ENCODE results near the gene PPIL1.

The PPIL1 gene

GRCh38 chr6:36874443-36875249, at the start of gene PPIL1:
TSS of gene PPIL1 (minus strand) at chr6:36874803. CDS start at chr6:36874772, 31 bp downstream.
- no peaks in the 10 kb centered on the region for H3K27me3 ChIP-seq (ENCODE audit: control insufficient read depth, insufficient read depth, low read length)
- H3K9me3 ChIP-seq (ENCODE audit: control insufficient read depth, insufficient read depth, low read length) = no peaks in the 10 kb centered on the region
- peak within 1 kb of the TSS; percentile 98 for H3K9ac ChIP-seq (ENCODE audit: low read depth, low read length)
- H3K36me3 ChIP-seq (ENCODE audit: control insufficient read depth, insufficient read depth, low read length) = no peaks in the 10 kb centered on the region
- peak within 1 kb of the TSS; percentile 94 for H3K4me3 ChIP-seq (ENCODE audit: low read depth, low read length)
- peaks cover 3% of the 10 kb centered on the region for H3K4me1 ChIP-seq (ENCODE audit: control insufficient read depth, insufficient read depth, low read length)

- H3K4me3 ChIP-seq (ENCODE audit: low read depth, low read length) = no peak overlapping the region
- no peak overlapping the region for H3K9ac ChIP-seq (ENCODE audit: low read depth, low read length)
- no peaks in the 10 kb centered on the region for H3K4me1 ChIP-seq (ENCODE audit: control insufficient read depth, insufficient read depth, low read length)
- H3K27me3 ChIP-seq (ENCODE audit: control insufficient read depth, insufficient read depth, low read length) = no peaks in the 10 kb centered on the region
- H3K36me3 ChIP-seq (ENCODE audit: control insufficient read depth, insufficient read depth, low read length) = no peaks in the 10 kb centered on the region
- H3K9me3 ChIP-seq (ENCODE audit: control insufficient read depth, insufficient read depth, low read length) = no peaks in the 10 kb centered on the region
These were observed 49.5 kb upstream of the PPIL1 start for GRCh38 chr6:36924131-36924530.

DNA sequence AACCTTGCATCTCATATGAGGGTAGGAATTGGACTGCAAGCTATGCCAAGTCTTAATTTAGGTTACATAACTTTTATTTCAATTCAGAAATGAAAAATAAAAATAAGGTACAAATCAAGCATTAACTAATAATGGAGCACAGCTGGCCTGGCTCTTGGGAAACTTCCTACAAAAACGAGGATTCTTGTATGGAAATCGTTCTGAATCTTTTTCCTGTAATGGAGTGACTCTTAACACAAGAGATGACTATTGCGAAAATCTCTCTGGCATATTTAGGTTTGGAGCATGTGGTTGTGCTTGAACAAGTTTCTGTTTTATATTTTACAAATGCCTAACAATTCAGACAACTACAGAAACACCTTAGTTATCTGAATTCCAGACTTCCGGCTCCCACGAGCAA, 45.9 kb upstream of the PPIL1 start:
- no peaks in the 10 kb centered on the region for H3K36me3 ChIP-seq (ENCODE audit: control insufficient read depth, insufficient read depth, low read length)
- H3K4me3 ChIP-seq (ENCODE audit: low read depth, low read length) = no peak overlapping the region
- H3K9me3 ChIP-seq (ENCODE audit: control insufficient read depth, insufficient read depth, low read length) = no peaks in the 10 kb centered on the region
- H3K9ac ChIP-seq (ENCODE audit: low read depth, low read length) = no peak overlapping the region
- no peaks in the 10 kb centered on the region for H3K27me3 ChIP-seq (ENCODE audit: control insufficient read depth, insufficient read depth, low read length)
- H3K4me1 ChIP-seq (ENCODE audit: control insufficient read depth, insufficient read depth, low read length) = no peaks in the 10 kb centered on the region

GRCh38 chr6:36920049-36920448, 45.4 kb upstream of the PPIL1 start:
- Histone ChIP-seq H3K4me1 (ENCODE audit: control insufficient read depth, insufficient read depth, low read length) (no peaks in the 10 kb centered on the region), H3K36me3 (ENCODE audit: control insufficient read depth, insufficient read depth, low read length) (no peaks in the 10 kb centered on the region), H3K4me3 (ENCODE audit: low read depth, low read length) (no peak overlapping the region), H3K27me3 (ENCODE audit: control insufficient read depth, insufficient read depth, low read length) (no peaks in the 10 kb centered on the region), H3K9me3 (ENCODE audit: control insufficient read depth, insufficient read depth, low read length) (no peaks in the 10 kb centered on the region), H3K9ac (ENCODE audit: low read depth, low read length) (no peak overlapping the region)

DNA sequence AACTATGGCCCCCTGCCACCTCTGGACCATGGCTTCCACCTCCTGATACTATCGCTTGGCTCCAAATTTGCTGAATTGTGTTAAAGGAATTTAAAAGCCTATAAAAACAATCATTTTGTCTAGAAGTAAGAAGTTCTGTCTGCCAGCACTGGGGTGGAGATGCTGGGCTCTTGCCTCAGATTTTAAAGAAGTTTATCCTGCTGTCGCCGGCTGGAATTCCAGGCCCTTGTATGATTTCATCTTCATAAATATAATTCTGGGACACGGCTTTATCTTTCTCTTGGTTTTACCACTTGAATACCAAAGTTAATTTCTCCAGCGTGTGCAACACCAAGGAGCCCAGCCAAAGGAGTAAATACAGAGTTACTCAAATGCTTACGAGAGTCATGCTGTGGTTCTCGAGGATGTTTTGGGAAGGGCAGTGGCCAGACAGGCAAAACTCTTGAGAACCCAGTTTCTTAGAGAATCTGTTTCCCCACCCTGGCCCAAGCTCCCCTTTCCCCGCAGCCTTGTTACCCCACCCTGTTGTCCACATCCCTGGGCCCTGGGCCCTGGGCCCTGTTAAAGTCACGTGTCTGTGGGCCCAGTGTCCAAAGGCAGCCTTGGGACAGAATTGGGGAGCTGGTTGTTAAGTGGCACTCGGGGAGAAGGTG, 43.1 kb upstream of the PPIL1 start:
- Histone ChIP-seq H3K9ac (ENCODE audit: low read depth, low read length) (no peak overlapping the region), H3K4me3 (ENCODE audit: low read depth, low read length) (no peak overlapping the region), H3K4me1 (ENCODE audit: control insufficient read depth, insufficient read depth, low read length) (peaks cover 2% of the 10 kb centered on the region), H3K36me3 (ENCODE audit: control insufficient read depth, insufficient read depth, low read length) (no peaks in the 10 kb centered on the region), H3K9me3 (ENCODE audit: control insufficient read depth, insufficient read depth, low read length) (no peaks in the 10 kb centered on the region), H3K27me3 (ENCODE audit: control insufficient read depth, insufficient read depth, low read length) (no peaks in the 10 kb centered on the region)

- Histone ChIP-seq H3K9ac (ENCODE audit: low read depth, low read length) (no peak overlapping the region), H3K4me3 (ENCODE audit: low read depth, low read length) (no peak overlapping the region), H3K9me3 (ENCODE audit: control insufficient read depth, insufficient read depth, low read length) (no peaks in the 10 kb centered on the region), H3K27me3 (ENCODE audit: control insufficient read depth, insufficient read depth, low read length) (no peaks in the 10 kb centered on the region), H3K4me1 (ENCODE audit: control insufficient read depth, insufficient read depth, low read length) (peaks cover 2% of the 10 kb centered on the region), H3K36me3 (ENCODE audit: control insufficient read depth, insufficient read depth, low read length) (no peaks in the 10 kb centered on the region)
These were observed 41.5 kb upstream of the PPIL1 start for GRCh38 chr6:36916126-36916525.

DNA sequence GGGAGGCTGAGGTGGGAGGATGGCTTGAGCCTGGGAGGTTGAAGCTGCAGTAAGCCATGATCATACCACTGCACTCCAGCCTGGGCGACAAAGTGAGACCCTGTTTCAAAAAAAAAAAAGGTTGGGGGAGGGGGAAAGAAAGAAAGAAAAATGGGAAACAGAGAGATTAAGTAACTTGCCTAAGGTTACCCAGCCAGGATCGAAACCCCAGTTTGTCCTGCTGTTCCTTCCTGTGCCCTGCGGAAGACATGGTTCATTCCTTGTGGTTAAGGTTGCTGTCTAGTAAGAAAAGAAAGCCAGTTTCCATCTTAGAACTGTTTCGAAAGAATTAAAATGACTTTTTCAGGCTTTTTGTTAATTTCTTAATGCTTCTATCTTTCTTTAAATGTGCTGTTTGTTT, 41.0 kb upstream of the PPIL1 start:
- Histone ChIP-seq H3K27me3 (ENCODE audit: control insufficient read depth, insufficient read depth, low read length) (no peaks in the 10 kb centered on the region), H3K36me3 (ENCODE audit: control insufficient read depth, insufficient read depth, low read length) (no peaks in the 10 kb centered on the region), H3K4me1 (ENCODE audit: control insufficient read depth, insufficient read depth, low read length) (peaks cover 2% of the 10 kb centered on the region), H3K4me3 (ENCODE audit: low read depth, low read length) (no peak overlapping the region), H3K9ac (ENCODE audit: low read depth, low read length) (no peak overlapping the region), H3K9me3 (ENCODE audit: control insufficient read depth, insufficient read depth, low read length) (no peaks in the 10 kb centered on the region)

- Histone ChIP-seq H3K9me3 (ENCODE audit: control insufficient read depth, insufficient read depth, low read length) (no peaks in the 10 kb centered on the region), H3K36me3 (ENCODE audit: control insufficient read depth, insufficient read depth, low read length) (no peaks in the 10 kb centered on the region), H3K9ac (ENCODE audit: low read depth, low read length) (no peak overlapping the region), H3K27me3 (ENCODE audit: control insufficient read depth, insufficient read depth, low read length) (no peaks in the 10 kb centered on the region), H3K4me1 (ENCODE audit: control insufficient read depth, insufficient read depth, low read length) (peaks cover 2% of the 10 kb centered on the region), H3K4me3 (ENCODE audit: low read depth, low read length) (no peak overlapping the region)
These were observed 39.7 kb upstream of the PPIL1 start for GRCh38 chr6:36914227-36914794.

DNA sequence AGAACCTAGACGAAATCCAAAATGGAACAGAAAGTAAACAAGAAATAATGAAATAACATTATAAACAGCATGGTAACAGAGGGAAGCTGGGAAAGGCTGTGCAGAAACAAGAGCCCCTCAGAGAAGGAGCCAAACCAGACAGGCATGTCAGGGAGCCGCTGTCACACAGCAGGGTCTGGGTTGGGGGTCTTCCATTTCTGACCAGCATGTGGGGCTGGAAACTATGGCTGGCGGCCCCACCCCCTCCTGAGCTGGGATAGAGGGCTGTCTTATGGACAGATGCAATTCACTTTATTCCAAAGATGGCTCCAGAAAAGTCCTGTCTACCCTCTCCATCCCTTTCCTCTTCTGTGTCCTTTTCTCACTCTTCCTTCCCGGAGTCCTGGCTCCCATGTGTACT, 38.5 kb upstream of the PPIL1 start:
- Histone ChIP-seq H3K4me1 (ENCODE audit: control insufficient read depth, insufficient read depth, low read length) (peaks cover 2% of the 10 kb centered on the region), H3K36me3 (ENCODE audit: control insufficient read depth, insufficient read depth, low read length) (no peaks in the 10 kb centered on the region), H3K9me3 (ENCODE audit: control insufficient read depth, insufficient read depth, low read length) (no peaks in the 10 kb centered on the region), H3K9ac (ENCODE audit: low read depth, low read length) (no peak overlapping the region), H3K27me3 (ENCODE audit: control insufficient read depth, insufficient read depth, low read length) (no peaks in the 10 kb centered on the region), H3K4me3 (ENCODE audit: low read depth, low read length) (no peak overlapping the region)

DNA sequence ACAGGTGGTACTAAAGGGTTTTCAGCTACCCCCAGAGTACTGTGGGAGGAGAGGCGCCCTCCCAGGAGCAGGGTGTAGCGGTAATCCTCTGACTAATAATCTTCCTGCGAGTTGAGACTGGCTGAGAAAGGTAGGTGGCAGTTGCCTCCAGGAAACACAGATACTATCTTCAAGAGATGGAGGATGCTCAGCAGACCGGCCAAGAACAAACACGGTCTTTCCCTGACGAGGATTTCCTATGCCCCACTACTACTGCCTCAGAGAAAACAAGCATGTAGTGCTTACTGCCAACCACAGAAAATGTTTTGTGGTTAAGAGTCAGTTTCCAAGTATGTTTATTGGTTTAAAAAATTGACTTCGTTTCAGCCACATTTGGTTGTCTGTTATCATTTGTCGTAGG, 38.0 kb upstream of the PPIL1 start:
- no peak overlapping the region for H3K4me3 ChIP-seq (ENCODE audit: low read depth, low read length)
- no peak overlapping the region for H3K9ac ChIP-seq (ENCODE audit: low read depth, low read length)
- peaks cover 2% of the 10 kb centered on the region for H3K4me1 ChIP-seq (ENCODE audit: control insufficient read depth, insufficient read depth, low read length)
- no peaks in the 10 kb centered on the region for H3K36me3 ChIP-seq (ENCODE audit: control insufficient read depth, insufficient read depth, low read length)
- no peaks in the 10 kb centered on the region for H3K27me3 ChIP-seq (ENCODE audit: control insufficient read depth, insufficient read depth, low read length)
- no peaks in the 10 kb centered on the region for H3K9me3 ChIP-seq (ENCODE audit: control insufficient read depth, insufficient read depth, low read length)

DNA sequence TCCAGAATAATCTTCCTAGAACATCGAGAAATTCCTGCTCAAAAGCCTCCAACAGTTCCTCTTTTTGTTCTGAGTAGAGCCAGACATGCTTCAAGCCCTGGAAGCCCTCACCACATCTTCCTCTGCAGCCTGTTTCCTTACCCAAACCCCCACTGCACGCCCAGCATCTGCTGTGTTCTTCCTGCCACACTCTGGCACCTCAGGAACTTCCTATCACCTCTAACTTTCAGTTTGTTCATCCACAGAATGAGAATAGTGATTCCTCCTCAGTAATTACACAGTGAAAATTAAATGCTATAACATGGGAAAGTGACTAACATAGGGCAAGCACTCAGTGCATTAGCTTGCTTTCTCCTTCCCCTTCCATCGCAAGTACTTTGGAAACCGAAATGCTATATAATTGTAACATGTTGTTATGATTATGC, 37.4 kb upstream of the PPIL1 start:
- Histone ChIP-seq H3K27me3 (ENCODE audit: control insufficient read depth, insufficient read depth, low read length) (no peaks in the 10 kb centered on the region), H3K9me3 (ENCODE audit: control insufficient read depth, insufficient read depth, low read length) (no peaks in the 10 kb centered on the region), H3K9ac (ENCODE audit: low read depth, low read length) (no peak overlapping the region), H3K4me3 (ENCODE audit: low read depth, low read length) (no peak overlapping the region), H3K4me1 (ENCODE audit: control insufficient read depth, insufficient read depth, low read length) (peaks cover 2% of the 10 kb centered on the region), H3K36me3 (ENCODE audit: control insufficient read depth, insufficient read depth, low read length) (no peaks in the 10 kb centered on the region)

DNA sequence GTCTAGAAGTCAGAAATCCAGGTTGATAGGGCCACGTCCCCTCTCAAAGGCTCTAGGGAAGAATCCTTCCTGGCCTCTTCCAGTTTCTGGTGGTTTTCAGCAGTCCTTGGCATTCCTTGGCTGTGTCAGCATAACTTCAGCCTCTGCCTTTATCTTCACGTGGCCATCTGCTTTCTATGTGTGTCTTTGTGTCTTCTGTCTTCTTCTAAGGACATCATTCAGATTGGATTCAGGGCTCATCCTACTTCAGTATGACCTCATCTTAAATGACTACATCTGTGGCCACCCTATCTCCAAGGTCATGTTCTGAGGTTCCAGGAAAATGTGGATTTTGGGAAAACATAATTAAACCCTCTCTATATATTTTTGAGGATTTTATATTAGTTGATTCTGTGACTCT, 34.1 kb upstream of the PPIL1 start:
- no peak overlapping the region for H3K4me3 ChIP-seq (ENCODE audit: low read depth, low read length)
- H3K36me3 ChIP-seq (ENCODE audit: control insufficient read depth, insufficient read depth, low read length) = no peaks in the 10 kb centered on the region
- no peaks in the 10 kb centered on the region for H3K4me1 ChIP-seq (ENCODE audit: control insufficient read depth, insufficient read depth, low read length)
- no peaks in the 10 kb centered on the region for H3K9me3 ChIP-seq (ENCODE audit: control insufficient read depth, insufficient read depth, low read length)
- H3K9ac ChIP-seq (ENCODE audit: low read depth, low read length) = no peak overlapping the region
- H3K27me3 ChIP-seq (ENCODE audit: control insufficient read depth, insufficient read depth, low read length) = no peaks in the 10 kb centered on the region

All from iPS-15b (cell line).